Right ventricle myocardium inferior (tissue), 1 donor: Measurements from ENCODE around the gene MOB3B. TPM values are rescaled to one million over a fixed set of nuclear protein-coding genes. Genes with fewer than 3 reads are reported as not detected.
A peak's percentile ranks its signal among the peaks of the same experiment; 100 is the strongest.

Experiments
- ATAC-seq: fragments of 200-7000 bp; cut with Tn5 transposase; one replicate; pipeline ENCODE4 v1.9.1; 2020; ENCODE audit warnings: mild to moderate bottlenecking, moderate library complexity
- DNase-seq: peaks from one replicate; pipeline ENCODE4 v3.0.0; 2021; ENCODE audit errors: missing footprints
- intact Hi-C: fragments of 100-400 bp; cut with DNase I; formaldehyde crosslinking; loops from one replicate; pipeline ENCODE4 v1.11.0; 2022
- total RNA-seq: library from RNA; stranded (reverse); fragmentation: NEBNext Ultra II Directional; extraction: Animal tissue kit (Norgen Biotek cat#: 25700); gene quantifications from one replicate; pipeline ENCODE4 v1.2.1, GENCODE V29; 2021
- donor health status: DM: no; HTN: yes; CAD: no; lungs with severe emphysema.

MOB3B gene
- total RNA-seq, 1 donor from 2014 or later = 1.5 TPM

DNA sequence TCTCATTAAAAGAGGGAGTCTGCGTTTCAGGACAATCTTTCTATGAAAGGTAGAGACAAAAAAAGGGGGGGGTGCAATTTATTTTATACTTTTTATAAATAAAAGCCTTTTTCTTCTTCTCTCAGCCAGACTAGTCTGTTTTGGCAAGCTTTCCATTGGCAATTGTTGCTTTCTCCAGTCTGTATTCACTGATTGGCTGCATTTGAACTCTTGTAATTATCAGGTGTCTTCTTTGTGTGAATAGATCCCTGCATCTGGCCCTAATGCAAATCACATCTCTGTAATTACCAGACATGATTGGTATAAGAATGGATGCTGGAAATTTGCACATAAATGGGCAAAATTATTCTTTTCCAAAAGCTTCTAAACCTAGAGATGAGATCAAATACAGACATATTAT, 225.1 kb downstream of the MOB3B start:
- intact Hi-C loops = no loop called here
- no peak for ATAC-seq
- no peak for DNase-seq

DNA sequence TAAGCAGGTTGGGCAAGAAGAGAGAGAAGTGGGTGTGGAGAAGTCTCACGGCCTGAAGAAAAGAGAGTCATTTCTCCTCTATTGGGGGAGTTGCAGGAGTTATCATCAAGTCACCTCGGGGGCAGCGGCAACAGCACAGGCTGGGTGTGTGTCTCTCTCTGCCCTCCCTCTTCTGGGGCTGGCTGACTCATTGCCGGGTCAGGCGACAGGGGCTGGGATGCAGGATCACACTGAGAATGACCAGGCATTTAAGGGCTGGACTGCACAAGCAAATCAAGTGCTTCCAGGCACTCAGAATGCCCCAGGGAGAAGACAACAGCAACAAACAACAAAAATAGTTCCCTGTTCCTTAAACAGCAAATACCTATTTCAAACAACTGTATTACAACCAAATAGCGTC, 226.4 kb downstream of the MOB3B start:
- DNase-seq (no peak), ATAC-seq (peak; percentile 52)
- intact Hi-C loops = no loop called here

DNA sequence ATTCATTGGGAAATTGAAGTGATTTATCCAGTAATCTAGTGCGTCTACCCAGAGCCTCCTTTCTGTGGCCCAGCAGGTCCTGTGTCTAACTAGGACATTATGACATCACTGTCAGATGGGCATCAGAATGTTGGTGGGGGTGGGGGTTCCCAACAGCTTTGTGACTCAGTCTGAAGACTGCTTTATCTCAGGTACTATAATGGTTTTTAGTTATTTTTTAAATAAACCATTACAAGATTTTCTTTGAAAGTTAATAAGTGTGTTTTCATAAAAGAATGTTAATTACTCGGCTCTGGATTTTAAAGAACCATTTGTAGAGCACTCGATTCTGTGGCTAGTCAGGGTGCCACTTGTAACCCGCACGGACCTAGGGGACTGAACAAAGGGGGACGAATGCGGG, 232.6 kb downstream of the MOB3B start, which contains the start of gene EQTN:
EQTN (minus strand) TSS at position 101 of the 400 bp plus-strand sequence; CDS start at position 6, 95 bp downstream.
- DNase-seq (no peak), ATAC-seq (no peak)
- intact Hi-C loops = no loop called here

DNA sequence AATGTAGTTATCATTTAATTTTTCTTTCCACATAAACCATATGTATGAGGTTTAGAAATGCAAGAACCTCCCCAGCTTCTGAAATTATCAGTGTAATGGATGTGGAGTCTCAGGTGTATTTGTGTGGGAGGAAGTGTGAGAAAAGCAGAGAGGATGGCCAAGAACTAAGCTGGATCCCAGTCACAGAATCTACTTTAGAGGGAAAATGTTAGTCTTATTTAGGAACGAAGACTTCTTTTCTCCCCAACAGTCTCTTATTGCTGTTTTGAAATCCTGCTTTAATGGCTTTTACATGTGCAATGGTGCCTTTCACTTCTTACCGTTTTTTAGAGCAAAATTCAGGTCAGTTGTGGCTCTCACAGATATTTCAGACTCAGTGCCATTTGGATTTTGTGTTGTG, 235.6 kb downstream of the MOB3B start:
- intact Hi-C loops = no loop called here
- no peak for DNase-seq
- ATAC-seq = no peak

DNA sequence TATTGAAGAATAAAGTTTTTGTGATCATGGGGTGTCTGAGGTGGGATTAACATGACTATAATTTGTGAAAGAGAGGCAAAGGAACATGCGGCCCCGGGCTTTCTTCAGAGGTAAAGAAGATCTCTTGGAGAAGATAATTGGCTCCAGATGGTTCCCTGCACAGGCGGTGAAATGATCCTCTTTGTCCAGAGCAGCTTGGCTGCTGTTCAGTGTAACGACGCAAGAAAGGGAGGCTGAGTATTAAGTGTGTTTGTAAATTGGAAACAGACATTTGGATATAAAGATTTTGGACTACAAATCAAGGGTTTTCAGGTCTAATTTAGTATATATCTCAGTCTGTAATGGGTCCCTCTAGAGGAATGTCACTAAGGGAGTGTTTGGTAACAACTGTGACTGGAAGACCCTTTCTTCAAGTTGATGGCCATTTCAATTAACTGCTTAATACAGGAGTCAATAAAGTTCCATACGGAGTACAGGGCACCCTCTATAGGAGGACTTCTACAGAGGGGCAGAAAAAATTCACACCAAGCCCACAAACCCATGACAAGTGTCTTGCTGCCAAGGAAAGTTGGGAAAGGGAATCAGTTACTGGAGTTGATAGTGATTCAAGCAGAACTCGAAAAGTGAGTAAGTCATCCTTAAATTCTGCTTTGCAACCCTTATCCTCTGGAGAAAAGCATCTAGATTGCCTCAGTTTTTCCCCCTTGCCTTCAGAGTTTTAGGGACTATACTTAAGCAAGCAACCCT, 236.8 kb downstream of the MOB3B start:
- ATAC-seq (no peak), DNase-seq (no peak)
- intact Hi-C loops = no loop called here

DNA sequence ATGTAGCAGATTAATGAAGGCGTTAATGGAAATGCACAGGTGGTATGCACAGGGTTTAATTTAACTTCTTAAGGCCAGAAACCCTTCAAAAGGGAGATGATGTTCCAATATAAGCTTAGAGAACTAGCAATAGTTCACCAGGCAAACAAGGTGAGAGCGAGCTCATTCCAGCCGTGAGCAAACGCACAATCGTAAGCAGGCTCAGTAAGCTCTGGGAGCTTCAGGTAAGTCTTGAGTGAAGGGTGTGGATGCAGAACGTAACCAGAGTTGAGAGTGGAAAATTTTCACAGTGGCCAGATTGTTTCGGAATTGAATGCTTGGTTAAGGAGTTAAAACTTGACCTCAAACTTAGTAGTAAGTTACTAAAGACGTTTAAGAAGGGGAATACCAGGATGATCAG, 238.3 kb downstream of the MOB3B start:
- ATAC-seq (no peak), DNase-seq (no peak)
- intact Hi-C loops = no loop called here

DNA sequence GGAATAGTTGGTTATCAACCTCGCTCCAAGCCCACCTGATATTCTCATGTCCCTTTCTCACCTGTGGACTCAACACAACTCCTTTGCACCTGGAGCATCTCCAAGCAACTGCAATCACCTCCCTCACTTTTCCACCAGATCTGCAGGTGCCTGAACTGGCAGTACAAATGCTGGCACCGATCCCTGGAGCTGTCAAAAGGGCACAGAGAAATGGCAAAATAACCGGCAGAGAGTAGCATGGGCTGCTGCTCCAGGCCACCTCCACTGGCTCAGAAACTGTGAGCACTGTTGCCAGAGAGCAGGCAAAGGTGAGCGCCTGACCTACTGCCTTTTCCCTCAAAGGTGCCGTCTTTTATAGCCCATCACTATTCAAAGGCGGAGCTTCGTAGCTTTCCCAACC, 247.3 kb downstream of the MOB3B start:
- ATAC-seq (no peak), DNase-seq (no peak)
- intact Hi-C loops = no loop called here

DNA sequence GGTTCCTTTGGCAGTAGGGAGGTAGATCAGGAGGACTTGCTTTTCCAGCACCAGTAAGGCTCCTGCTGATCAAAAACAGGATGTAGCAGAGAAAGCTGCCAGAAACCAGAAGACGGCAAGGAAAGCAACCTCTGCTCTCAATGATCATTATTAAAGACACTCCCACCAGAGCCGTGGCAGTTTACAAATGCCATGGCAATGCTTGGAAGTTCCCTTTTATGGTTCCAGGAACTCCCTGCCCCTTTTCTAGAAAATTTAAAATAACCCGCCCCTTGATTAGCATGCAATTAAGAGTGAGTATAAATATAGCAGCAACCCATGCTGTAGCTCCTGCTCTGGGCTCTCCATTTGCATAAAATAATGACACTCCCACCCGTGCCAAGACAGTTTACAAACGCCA, 248.8 kb downstream of the MOB3B start:
- no peak for ATAC-seq
- intact Hi-C loops = no loop called here
- DNase-seq = no peak

DNA sequence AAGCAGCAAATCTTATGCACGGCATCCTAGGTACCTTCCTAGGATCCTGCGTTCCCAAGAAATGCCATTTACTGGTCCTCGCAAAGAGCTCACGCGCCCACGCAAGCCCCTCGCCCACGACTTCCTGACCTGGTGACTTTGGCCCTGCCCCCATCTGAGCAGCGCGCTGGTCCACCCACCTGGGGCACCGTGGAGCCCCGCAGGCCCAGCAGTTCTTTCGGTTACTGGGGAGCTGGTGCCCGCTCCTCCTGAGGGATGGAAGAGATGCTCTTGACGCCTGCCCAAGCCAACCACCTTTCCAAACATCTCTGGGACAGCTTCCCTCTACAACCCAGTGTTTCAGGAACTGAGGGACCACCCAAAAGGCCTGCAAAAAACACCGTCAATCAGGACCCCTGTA, 249.4 kb downstream of the MOB3B start:
- intact Hi-C loops = no loop called here
- DNase-seq (no peak), ATAC-seq (no peak)

DNA sequence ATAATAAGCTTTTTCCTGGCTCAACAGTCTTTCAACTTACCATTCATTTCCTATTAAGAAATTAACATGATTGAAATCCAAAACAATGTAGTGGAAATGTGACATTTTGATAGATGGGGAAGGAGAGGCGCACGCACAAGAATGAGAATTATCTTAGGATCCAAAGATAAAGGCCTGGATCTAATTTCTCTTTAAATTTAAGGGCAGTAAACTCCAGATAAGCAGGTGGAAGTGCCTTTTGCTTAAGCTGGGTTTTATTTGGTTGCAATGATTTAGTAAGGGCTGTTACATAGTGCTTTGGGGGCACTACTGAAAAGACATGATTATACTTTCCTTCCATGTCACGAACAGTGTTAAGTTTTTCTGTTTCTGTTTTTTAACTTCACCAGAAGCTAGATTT, 250.0 kb downstream of the MOB3B start:
- intact Hi-C loops = no loop called here
- DNase-seq = no peak
- ATAC-seq = no peak

DNA sequence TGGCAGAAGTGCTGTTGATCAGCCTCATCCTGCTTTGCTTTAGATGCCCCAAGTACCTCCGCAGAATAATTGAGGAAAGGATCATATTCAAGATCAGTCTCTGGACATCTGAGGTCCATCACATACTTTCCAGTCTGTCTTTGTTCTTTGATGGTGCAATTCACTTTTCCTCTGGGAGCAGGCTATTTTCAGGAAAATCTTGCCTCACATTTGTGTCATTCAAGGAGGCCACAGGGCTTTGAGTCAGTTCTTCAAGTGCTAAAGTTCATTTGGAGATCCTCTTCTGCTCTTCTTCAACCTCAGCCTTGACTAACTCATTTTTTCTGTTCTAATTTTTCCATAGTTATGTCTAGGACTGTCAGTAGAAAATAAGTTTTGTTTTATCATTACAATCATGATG, 251.2 kb downstream of the MOB3B start:
- intact Hi-C loops = no loop called here
- DNase-seq (no peak), ATAC-seq (no peak)

DNA sequence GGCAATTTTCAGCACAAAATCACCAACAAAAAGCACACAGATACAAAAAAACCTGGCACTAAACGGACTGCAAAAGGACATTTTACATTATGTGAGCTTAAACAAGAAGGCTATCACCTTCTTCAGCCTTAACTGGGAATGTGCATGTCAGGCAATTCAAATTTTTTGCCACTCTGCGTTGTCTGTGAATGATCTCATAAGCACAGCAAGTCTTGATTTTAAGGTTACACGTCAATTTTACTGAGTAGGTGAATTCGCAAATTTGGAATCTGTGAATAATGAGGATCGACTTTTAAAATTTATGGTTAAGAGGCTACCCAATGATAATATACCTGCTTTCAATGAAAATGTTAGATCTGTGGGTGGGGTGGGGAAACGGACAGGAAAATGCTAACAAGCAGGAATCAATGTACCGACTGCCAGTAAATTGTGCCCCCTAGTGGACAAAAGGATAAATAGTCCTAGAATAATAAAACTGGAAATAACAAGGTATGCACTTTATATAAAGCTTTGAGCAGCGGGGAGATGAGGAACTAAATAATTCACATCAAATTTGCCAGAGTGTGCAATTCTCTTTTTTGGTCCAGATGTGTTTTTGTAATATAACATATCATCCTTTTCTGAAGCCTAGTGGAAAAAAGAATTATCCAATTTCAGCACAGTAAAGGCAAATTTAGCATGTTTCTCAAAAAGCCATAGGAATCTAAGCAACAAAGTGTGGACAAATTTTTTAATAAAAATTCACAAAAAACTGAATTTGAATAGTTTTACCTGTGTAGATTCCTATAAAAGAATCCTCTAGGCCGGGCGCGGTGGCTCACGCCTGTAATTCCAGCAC, 253.2 kb downstream of the MOB3B start:
- intact Hi-C loops = loop anchor here (2.0 kb wide), 1 partner anchor 242 kb away; no protein-coding TSS in a partner anchor
- no peak for DNase-seq
- no peak for ATAC-seq

Other genes starting within 250 kb of the MOB3B start
- not detected for gene EQTN, start 232.7 kb downstream of the MOB3B start, total RNA-seq
- gene IFNK, start 5.5 kb downstream of the MOB3B start, total RNA-seq = not detected
- gene C9orf72, start 43.7 kb upstream of the MOB3B start, total RNA-seq = 18.7 TPM